ENCODE data around the gene CFAP53. TPM values are rescaled to one million over a fixed set of nuclear protein-coding genes. Genes with fewer than 3 reads are reported as not detected.

Gene CFAP53
- total RNA-seq, 4 donors from 2014 or later, result 0.37 to 1.3 TPM; not detected in 2

- TF ChIP-seq CTCF (IDR thresholded peaks at IDR 0.05), result no peak
- no peak for DNase-seq (ENCODE audit: low spot score)
Measured at GRCh38 chr18:50282521-50283335, 16.4 kb upstream of the CFAP53 start.

GRCh38 chr18:50281972-50282520 is 15.8 kb upstream of the CFAP53 start:
- DNase-seq (ENCODE audit: low spot score), result no peak
- TF ChIP-seq CTCF (IDR thresholded peaks at IDR 0.05), result no peak
- ATAC-seq (ENCODE audit: low FRiP score), result no peak

More at GRCh38 chr18:50282521-50283335, 16.4 kb upstream of the CFAP53 start:
- no peak for ATAC-seq (ENCODE audit: low FRiP score)

- TF ChIP-seq CTCF (IDR thresholded peaks at IDR 0.05), result no peak
- ATAC-seq (ENCODE audit: low FRiP score), result peak; percentile 96
- peak; percentile 84 for DNase-seq (ENCODE audit: low spot score)
Measured at GRCh38 chr18:50281295-50281971, 15.1 kb upstream of the CFAP53 start, which contains the start of gene MBD1. TSS of gene MBD1 (minus strand) at chr18:50281523. CDS start at chr18:50279992, 1,531 bp downstream.

- TF ChIP-seq CTCF (IDR thresholded peaks at IDR 0.05), result no peak
- DNase-seq (ENCODE audit: low spot score) (no peak), ATAC-seq (ENCODE audit: low FRiP score) (no peak)
Measured at GRCh38 chr18:50280707-50281294, 14.5 kb upstream of the CFAP53 start.

- ATAC-seq (ENCODE audit: low FRiP score), result no peak
- TF ChIP-seq CTCF (IDR thresholded peaks at IDR 0.05), result no peak
- DNase-seq (ENCODE audit: low spot score), result no peak
Measured at GRCh38 chr18:50279752-50280151, 13.5 kb upstream of the CFAP53 start.

GRCh38 chr18:50277942-50278341 is 11.6 kb upstream of the CFAP53 start:
- no peak for DNase-seq (ENCODE audit: low spot score)
- TF ChIP-seq CTCF (IDR thresholded peaks at IDR 0.05), result no peak
- ATAC-seq (ENCODE audit: low FRiP score), result no peak

Data from omental fat pad (tissue), 4 donors.